Measurements from ENCODE around the gene GFOD1. TPM values are rescaled to one million over a fixed set of nuclear protein-coding genes. Genes with fewer than 3 reads are reported as not detected.

The GFOD1 gene, protein sequence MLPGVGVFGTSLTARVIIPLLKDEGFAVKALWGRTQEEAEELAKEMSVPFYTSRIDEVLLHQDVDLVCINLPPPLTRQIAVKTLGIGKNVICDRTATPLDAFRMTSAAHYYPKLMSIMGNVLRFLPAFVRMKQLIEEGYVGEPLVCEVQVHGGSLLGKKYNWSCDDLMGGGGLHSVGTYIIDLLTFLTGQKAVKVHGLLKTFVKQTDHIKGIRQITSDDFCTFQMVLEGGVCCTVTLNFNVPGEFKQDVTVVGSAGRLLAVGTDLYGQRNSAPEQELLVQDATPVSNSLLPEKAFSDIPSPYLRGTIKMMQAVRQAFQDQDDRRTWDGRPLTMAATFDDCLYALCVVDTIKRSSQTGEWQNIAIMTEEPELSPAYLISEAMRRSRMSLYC
- 1 to 10 TPM; 2.0 to 8.0 (median 6.5) TPM for polyA plus RNA-seq

DNA sequence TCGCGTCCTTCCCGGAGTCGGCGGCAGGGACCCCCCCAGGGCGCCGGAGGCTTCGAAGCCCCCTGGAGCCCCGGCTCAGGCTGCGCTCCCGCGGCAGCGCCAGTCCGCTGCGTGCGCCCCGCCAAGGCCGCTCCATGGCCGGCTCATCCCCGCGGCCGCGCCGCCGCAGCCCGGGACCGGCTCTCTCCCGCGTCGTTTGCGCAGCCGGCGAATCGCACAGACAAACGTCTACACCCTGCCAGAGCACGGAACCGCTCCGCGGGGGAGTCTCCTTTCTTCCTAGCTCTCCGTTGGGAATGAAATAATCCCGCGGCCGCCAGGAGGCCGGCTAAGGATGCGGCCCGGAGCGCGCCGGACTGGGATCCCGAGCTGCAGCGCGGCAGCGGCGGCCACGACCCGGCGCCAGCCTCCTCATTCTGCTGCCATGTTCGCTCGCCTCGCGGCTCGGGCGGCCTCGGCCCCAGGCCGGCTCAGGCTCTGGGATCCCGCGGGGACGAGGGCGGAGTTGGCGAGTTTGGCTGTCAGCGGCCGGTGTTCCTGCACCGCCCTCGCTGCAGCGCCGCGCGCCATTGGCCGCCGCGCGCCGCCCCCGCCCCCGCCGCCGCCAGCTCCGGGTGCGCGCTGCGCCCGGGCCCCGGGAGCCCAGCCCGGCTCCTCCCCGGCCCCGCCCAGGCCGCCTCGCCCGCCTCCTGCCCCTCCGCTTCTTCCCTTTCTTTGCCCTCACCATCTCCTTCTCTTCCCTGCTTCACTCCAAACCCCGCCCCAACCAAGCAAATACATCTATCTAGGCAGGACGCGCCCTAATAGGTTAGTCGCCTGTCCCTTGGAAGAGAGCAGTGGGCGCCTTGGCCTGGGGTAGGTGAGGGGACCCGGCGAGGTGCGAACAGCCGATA lies at the start of gene GFOD1:
GFOD1 (minus strand) TSS at position 479 of the 893 bp plus-strand sequence. CDS start 710 bp downstream, outside the sequence.
- no peak within 1 kb of the TSS for H3K27ac ChIP-seq (ENCODE audit: low read depth, low read length)
- WGBS, 3 donors: 0 to 1% (median 0%) methylated on average over 70 to 108 of the region's 109 CpGs

DNA sequence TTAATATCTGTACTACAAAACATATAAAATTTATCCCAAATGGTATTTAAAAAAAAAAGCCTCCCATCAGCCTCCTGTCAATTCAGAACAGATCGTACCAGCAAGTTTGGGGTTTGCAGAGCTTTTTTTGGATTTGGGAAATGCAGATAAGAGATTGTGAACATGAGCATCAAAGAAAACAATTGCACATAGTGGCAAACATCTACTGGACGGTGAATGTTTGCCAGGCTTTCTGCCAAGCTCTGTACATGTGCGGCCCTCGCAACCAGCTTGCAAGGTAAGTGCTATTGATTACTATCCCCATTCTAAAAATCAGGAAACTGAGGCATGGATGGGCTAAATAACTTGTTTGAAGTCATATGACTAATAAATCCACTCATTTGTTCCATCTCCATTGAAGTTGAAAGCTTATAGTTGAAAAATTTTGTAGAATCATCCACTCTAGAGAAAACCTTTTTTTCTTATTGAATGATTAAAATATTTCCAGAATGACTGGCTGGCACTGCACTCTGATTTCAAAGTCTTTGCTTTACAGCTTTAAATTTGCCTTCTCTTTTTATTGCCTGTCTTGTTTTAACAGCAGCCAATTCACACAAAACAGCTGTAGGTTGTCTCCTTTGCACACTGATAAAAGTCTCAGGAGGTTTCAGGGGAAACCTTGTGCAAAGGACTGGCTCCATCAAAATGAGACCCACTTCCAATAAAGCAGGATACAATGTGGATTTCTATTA lies 49.6 kb upstream of the GFOD1 start:
- H3K27ac ChIP-seq (ENCODE audit: low read depth, low read length): no peak overlapping the region
- WGBS, 3 donors: 81 to 85% (median 84%) methylated on average over 4 of the region's 4 CpGs

DNA sequence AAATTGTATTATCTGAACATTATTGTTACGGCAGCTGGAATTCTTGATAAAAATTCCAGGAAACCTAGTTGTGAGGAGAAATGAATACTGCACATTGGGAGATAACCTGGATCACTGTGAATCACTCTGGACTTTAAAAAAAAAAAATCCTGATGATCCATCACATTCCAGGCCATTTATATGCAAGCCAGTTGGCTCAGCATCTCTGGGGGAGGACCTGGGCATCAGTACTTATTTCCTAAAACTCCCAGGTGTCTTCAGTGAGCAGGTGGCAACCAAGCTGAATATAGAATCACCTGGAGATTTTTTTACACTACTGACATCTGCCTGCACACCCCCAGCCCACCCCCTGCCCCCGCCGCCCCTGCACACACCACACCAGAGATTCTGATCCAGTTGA lies 47.9 kb upstream of the GFOD1 start:
- 87 to 96% (median 87%) methylated on average over 3 of the region's 3 CpGs for WGBS, 3 donors
- no peak overlapping the region for H3K27ac ChIP-seq (ENCODE audit: low read depth, low read length)

DNA sequence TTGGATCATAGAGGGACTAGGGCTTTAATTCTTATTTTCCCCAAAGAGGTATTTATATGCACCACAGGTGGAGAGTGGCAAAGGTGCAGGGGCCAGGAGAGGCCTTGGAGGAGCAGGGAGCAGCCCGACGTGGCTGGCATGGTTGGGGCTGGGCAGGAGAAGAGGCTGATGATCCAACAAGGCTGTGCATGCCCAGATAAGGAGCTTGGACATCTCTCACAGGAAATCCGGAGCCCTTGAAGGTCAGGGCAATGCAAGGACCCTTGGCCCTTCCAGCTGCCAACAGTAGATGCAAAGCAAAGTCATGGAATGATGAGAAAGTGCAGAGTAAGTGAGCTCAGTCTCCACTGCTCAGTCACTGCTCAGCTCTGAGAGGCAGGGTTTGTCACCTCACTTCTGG lies 47.1 kb upstream of the GFOD1 start:
- no peak overlapping the region for H3K27ac ChIP-seq (ENCODE audit: low read depth, low read length)
- 62 to 75% (median 71%) methylated on average over 3 of the region's 3 CpGs for WGBS, 3 donors

DNA sequence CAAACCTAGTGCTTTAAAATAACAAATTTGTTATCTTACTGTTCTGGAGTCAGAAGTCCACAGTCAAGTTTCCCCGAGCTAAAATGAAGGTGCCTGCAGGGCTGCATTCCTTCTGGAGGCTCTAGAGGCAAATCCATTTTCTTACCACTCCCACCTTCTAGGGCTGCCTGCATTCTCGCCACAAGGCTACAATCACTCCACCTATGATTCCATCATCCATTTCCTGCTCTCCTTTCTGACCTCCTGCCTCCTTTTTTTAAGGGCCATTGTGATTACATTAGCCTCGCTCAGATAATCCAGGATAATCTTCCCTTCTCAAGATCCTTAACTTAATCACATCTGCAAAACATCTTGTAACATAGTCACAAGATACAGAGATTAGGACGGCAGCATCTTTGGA lies 44.6 kb upstream of the GFOD1 start:
- 62 to 67% (median 65%) methylated on average over 4 of the region's 4 CpGs for WGBS, 3 donors
- no peak overlapping the region for H3K27ac ChIP-seq (ENCODE audit: low read depth, low read length)

DNA sequence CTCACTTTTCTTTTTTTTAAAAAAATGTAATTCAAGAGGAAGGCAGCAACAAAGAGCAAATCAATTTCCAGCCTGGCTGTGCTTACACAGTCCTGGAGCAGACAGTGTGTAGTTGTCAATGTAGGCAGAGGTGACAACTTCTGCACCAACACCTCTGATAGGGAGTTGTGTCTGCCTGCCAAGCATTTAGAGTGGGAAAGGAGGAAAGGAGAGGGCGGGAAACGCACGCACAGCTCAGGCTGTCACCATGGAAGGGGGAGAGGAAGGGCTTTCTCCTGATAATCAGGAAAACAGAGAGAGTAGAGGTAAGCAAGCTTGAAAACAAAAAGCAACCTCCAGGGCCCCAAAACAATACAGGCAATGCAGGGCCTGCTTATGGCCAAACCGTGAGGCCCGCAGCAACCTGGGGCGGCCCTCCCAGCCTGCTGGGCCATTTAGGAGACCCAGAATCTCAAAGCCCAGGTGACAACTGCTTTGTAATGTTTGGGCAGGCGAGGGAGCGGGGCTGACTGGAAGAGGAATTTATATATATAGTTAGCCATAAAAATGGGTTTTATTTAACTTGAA lies 41.5 kb upstream of the GFOD1 start:
- 69 to 75% (median 75%) methylated on average over 8 of the region's 8 CpGs for WGBS, 3 donors
- H3K27ac ChIP-seq (ENCODE audit: low read depth, low read length): no peak overlapping the region

DNA sequence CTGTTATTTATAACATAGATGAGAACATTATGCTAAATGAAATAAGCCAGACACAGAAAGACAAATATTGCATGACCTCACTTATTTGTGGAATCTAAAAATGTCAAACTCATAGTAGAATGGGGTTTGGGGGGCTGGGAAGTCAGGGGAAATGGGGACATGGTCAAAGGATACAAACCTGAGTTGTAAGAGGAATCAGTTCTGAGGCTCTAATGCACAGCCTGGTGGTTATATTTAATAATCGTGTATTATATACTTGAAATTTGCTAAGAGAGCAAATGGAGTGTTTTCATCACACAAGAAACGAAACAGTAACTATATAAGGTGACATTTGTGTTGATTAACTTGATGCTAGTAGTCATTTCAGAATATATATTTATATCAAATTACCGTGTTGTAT lies 40.8 kb upstream of the GFOD1 start:
- H3K27ac ChIP-seq (ENCODE audit: low read depth, low read length): no peak overlapping the region
- WGBS, 3 donors: 61 to 67% (median 65%) methylated on average over 3 of the region's 3 CpGs

DNA sequence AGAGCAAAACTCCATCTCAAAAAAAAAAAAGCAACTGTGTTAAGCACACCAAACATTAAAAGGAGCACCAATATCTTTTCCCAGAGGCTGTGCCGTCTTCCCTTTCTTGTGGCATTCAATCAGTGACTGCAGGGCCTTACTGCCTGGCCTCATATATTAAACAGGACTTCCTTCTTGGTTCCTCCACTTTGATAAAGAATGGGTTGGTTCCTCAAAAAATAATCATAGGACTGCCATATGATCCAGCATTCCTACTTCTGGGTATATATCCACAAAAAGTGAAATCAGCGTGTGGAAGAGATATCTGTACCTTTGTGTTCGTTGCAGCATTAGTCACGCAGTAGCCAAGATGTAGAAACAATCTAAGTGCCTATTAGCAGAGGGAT lies 40.3 kb upstream of the GFOD1 start:
- 73 to 82% (median 81%) methylated on average over 4 of the region's 4 CpGs for WGBS, 3 donors
- no peak overlapping the region for H3K27ac ChIP-seq (ENCODE audit: low read depth, low read length)

DNA sequence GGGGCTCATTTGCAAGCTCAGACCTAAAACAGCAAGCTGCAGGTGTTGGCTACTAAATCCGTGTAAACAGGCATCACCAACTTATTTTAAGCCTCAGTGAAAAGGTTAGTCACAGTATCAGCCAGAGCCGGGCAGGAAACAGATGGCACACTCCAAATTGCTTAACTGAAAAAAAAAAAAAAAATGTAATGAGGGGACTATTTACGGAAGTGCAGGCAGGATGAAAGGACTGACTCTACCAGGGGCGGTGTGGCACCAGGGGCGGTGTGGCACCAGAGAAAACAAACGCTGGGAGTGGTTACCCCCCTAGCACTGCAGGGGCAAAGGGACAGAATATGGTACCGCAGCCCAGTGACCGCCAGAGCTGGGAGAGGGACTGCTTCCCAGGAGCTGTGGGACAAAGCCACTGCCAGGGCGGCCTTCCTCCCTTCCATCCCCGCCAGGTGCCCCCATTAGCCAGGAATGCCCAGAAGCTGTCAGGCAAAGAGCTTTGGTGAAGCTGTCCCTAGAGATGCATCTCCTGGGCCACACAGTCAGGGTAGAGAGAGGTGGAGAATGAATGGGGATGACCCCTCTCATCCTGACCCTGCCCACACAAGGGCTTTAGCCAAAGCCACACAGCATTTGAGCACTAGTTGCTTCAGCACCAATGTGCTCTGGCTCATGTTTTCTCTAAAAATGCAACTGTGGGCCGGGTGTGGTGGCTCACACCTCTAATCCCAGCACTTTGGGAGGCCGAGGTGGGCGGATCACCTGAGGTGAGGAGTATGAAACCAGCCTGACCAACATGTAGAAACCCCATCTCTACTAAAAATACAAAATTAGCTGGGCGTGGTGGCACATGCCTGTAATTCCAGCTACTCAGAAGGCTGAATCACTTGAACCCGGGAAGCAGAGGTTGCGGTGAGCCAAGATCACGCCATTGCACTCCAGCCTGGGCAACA lies 39.6 kb upstream of the GFOD1 start:
- H3K27ac ChIP-seq (ENCODE audit: low read depth, low read length): no peak overlapping the region
- WGBS, 3 donors: 57 to 76% (median 66%) methylated on average over 17 of the region's 17 CpGs

DNA sequence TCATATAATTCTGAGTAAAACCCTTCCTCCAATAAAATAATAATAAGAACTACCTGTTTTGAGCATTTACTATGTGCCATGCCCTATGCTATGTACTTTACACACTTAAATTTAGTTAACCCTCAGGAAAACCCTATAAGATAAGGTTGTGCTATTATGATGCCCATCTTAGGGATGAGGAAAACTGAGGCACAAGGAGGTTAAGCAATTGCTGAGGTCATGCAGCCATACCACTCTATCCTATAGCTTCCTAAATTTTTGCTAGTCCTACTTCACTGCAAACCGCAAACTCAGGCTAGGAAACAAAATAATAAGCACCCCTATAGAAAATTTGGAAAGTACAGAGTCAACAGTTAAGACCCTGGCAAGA lies 38.9 kb upstream of the GFOD1 start:
- 50 to 84% (median 51%) methylated on average over 1 of the region's 1 CpG for WGBS, 3 donors
- H3K27ac ChIP-seq (ENCODE audit: low read depth, low read length): no peak overlapping the region

DNA sequence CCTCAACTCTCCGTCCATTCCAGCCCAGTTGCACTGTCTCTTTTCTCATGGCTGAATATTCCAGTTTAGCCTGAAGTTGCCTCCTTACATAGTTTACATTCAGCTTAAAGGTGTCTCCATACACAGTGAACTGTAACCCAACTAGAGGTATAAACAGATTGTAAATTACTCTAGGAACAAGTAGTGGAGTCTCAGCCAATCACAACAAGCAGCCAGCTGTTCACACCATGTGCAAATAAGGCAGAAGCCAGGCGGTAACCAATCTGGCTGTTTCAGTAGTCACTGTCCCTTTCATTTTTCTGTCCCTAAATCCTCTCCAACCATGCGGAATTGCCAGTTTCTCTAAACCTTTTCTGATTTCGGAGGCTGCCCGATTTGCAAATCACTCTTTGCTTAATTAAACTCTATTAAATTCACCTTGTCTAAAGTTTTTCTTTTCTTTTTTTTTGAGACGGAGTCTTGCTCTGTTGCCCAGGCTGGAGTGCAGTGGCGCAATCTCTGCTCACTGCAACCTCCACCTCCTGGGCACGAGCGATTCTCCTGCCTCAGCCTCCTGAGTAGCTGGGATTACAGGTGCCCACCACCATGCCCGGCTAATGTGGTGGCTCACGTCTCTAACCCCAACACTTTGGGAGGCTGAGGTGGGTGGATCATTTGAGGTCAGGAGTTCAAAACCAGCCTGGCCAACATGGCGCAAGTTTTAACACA lies 37.6 kb upstream of the GFOD1 start:
- WGBS, 3 donors: 83 to 91% (median 87%) methylated on average over 12 of the region's 12 CpGs
- H3K27ac ChIP-seq (ENCODE audit: low read depth, low read length): no peak overlapping the region

DNA sequence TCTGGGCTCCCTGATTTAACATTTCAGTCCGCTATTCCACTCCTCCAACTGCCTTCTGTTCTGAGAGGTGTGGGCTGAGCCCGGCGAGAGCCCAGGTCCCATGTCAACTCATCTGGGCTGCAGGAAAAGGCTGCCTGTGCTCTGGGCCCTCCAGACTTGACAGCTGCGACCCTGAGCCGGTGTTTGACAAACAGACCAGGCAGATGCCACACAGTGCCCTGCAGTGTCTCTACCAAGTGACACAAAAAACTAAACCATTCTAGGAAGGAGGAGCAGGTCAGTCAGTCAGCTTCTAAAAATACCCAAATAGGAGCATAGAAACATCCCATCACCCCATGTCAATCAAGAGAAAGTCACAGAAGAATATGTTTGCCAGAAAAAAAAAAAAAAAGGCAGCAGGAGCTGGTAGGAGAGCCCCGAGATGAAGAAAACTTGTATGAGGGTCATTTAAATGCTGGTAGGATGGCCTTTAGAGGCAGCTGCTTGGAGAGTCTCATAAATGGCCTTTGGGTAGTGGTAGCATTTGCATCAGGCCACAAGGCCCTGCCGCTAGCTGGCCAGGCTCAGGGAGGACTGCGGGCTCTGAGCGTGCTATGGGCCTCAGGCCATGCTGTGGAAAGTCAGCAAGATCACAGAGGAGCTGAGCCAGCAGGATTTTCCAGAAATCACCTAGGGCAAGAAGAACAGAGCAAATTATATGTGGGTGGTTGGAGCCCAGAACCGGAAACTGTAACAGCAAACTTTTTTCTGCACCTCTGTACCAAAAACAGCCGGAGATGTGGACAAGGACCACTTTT lies 36.6 kb upstream of the GFOD1 start:
- WGBS, 3 donors: 81 to 89% (median 88%) methylated on average over 11 of the region's 11 CpGs

DNA sequence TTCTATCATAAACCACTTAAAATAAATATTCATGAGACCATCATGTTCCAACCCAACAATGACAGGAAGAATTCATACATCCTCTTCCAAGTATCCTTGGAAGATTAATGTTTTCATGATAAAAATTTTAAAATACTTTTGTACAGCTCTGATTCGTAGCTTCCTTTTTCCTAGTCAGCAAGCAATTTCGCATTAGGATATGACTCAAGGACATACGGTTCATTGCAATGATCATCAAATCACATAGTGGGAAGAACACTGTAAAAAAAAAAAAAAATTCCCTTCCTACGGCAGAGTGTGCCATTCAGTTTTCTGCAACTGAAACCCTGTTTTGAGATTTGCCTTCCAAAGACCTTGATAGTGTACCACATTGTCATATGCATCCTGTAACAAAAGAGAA lies 35.3 kb upstream of the GFOD1 start:
- H3K27ac ChIP-seq (ENCODE audit: low read depth, low read length): no peak overlapping the region
- 34 to 65% (median 50%) methylated on average over 4 of the region's 4 CpGs for WGBS, 3 donors

More for the DNA sequence above, 36.6 kb upstream of the GFOD1 start:
- H3K27ac ChIP-seq (ENCODE audit: low read depth, low read length): no peak overlapping the region

DNA sequence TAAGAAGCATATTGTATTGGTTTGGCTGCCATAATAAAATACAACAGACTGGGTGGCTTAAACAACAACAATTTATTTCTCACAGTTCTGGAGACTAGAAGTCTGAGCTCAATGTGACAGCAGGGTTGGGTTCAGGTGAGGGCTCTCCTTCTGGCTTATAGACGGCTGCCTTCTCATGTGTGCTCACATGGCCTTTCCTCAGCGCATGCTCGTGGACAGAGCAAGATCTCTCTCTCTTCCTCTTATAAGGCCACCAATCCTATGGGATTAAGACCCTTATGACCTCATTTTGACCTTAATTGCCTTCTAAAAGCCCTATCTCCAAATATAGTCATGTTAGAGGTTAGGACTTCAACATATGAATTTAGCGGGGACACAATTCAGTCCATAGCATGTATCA lies 32.4 kb upstream of the GFOD1 start:
- 88 to 96% (median 95%) methylated on average over 4 of the region's 4 CpGs for WGBS, 3 donors
- H3K27ac ChIP-seq (ENCODE audit: low read depth, low read length): no peak overlapping the region

DNA sequence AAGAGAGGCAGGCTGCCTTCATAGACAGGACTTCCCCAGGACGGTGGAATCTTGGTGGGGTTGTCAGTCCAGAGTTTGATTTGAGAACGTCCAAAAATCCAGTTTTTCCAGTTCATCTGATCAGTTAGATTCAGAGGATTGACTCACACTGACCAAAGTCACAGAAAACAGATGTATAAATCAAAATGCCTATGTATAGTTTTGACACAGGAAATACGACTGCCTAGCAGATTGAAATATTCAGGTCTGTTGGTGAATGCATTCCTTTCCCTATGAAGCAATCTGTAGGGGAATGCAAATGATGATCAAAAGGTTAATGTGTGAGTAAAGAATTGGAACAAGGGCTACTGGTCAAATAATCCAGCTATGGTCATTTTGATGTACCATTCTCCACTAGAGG lies 29.7 kb upstream of the GFOD1 start:
- 32 to 83% (median 77%) methylated on average over 3 of the region's 3 CpGs for WGBS, 3 donors
- no peak overlapping the region for H3K27ac ChIP-seq (ENCODE audit: low read depth, low read length)

DNA sequence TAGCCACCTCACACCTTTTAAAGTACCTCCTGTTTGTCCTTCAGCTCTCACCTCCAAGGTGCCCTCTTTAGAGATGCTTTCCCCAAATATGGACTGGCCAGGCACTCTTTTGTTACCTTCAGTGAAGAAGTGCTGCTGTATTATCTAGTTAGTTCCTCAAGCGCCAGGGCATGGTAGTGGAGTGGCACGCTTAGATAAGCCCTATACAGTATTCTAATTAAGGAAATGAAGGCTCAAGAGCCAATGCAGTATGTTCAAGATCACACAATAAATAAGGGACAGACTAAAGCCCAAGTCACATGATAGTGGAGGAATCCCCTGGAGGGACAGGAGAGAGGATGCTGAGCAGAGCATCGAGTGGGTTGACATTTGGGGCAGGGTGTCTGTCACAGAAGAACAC lies 28.5 kb upstream of the GFOD1 start:
- no peak overlapping the region for H3K27ac ChIP-seq (ENCODE audit: low read depth, low read length)
- WGBS, 3 donors: 78 to 91% (median 90%) methylated on average over 3 of the region's 3 CpGs
